Testis (tissue), 2 donors: ENCODE data around the gene LRP1B.

Experiments
- POLR2A ChIP-seq: fragments of 450-650 bp; IDR thresholded peaks from one replicate; pipeline ENCODE4 v1.6.1; 2017; ENCODE audit warnings: antibody characterized with exemption, mild to moderate bottlenecking, moderate library complexity
- TF ChIP-seq, protein P1 (sequence below), 3 experiments: fragments of 450-650 bp in 2 of 3; fragments of 200-600 bp in 1 of 3; sonication (generic) in 1 of 3; IDR thresholded peaks; one replicate each; pipeline ENCODE4 v1.5.1; 2016 to 2019; ENCODE audit warnings: antibody characterized with exemption in 3 of 3, mild to moderate bottlenecking in 2 of 3, moderate library complexity in 1 of 3

DNA sequence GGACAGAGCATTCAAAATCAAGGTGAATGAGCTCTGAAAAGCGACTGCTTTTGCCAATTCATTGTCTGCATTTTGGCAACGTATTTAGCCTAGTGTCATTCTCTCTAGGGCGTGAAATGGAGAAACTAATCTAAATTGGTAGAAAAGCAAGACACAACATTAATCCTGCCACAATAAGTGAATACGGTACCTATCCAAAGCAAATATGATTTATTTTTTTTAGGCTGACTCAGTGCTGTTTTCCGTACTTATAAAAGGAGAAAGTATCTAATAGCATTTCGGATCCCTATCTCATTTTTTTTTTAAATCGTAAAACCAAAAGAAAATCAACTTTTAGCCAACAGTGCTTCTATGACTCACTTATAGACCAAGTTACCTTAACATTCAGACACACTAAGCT is 672.5 kb downstream of the LRP1B start:
- no peak for TF ChIP-seq POLR2A
- TF ChIP-seq, protein P1, sequence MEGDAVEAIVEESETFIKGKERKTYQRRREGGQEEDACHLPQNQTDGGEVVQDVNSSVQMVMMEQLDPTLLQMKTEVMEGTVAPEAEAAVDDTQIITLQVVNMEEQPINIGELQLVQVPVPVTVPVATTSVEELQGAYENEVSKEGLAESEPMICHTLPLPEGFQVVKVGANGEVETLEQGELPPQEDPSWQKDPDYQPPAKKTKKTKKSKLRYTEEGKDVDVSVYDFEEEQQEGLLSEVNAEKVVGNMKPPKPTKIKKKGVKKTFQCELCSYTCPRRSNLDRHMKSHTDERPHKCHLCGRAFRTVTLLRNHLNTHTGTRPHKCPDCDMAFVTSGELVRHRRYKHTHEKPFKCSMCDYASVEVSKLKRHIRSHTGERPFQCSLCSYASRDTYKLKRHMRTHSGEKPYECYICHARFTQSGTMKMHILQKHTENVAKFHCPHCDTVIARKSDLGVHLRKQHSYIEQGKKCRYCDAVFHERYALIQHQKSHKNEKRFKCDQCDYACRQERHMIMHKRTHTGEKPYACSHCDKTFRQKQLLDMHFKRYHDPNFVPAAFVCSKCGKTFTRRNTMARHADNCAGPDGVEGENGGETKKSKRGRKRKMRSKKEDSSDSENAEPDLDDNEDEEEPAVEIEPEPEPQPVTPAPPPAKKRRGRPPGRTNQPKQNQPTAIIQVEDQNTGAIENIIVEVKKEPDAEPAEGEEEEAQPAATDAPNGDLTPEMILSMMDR (IDR thresholded peaks at IDR 0.05) = no peak
